CD14-positive monocyte (primary cell): ENCODE measurements around the gene KRTAP5-4. TPM values are rescaled to one million over a fixed set of nuclear protein-coding genes. Genes with fewer than 3 reads are reported as not detected.
"Not testable (repeated sequence)": the region's sequence is repeated elsewhere in the genome, so short reads cannot be mapped to it uniquely, and the experiment has no call there.

Source experiments
- DNase-seq, 3 donors: peaks; one replicate each; pipeline ENCODE4 v3.0.0-alpha.2; 2011 to 2022
- H2AFZ ChIP-seq: 2 replicates; pipeline ENCODE4 v1.6.0; 2012; ENCODE audit warnings: mild to moderate bottlenecking, low read depth, low read length, inconsistent platforms; ENCODE audit not compliant: insufficient read depth, poor library complexity, severe bottlenecking
- H3K27ac ChIP-seq, 2 donors: 1 replicate in 1 of 2; 2 replicates in 1 of 2; pipeline ENCODE4 v1.5.1; 2012 to 2013; ENCODE audit warnings: low read length in 2 of 2, control low read depth in 1 of 2, inconsistent platforms in 1 of 2, low read depth in 1 of 2, mild to moderate bottlenecking in 1 of 2
- H3K27me3 ChIP-seq, 2 donors: one replicate each; pipeline versions ENCODE4 v1.6.0 to v1.6.1; 2011 to 2013; ENCODE audit warnings: low read length in 2 of 2; ENCODE audit not compliant: control insufficient read depth in 2 of 2, insufficient read depth in 2 of 2
- H3K36me3 ChIP-seq, 2 donors: replicated peaks in 1 of 2; 1 replicate in 1 of 2; 2 replicates in 1 of 2; pipeline versions ENCODE4 v1.5.1 to v1.6.1; 2012 to 2013; ENCODE audit warnings: low read length in 2 of 2, control low read depth in 1 of 2, inconsistent platforms in 1 of 2, mild to moderate bottlenecking in 1 of 2; ENCODE audit not compliant: insufficient read depth in 2 of 2, control insufficient read depth in 1 of 2
- H3K4me1 ChIP-seq, 2 donors: 1 replicate in 1 of 2; 2 replicates in 1 of 2; pipeline versions ENCODE4 v1.5.1 to v1.6.1; 2012 to 2013; ENCODE audit warnings: low read length in 2 of 2, control low read depth in 1 of 2, inconsistent platforms in 1 of 2, mild to moderate bottlenecking in 1 of 2, moderate library complexity in 1 of 2; ENCODE audit not compliant: insufficient read depth in 2 of 2, control insufficient read depth in 1 of 2
- H3K4me2 ChIP-seq: replicated peaks from 2 replicates; pipeline ENCODE3; 2012; ENCODE audit warnings: low read length, moderate library complexity, mild to moderate bottlenecking; ENCODE audit not compliant: poor library complexity, severe bottlenecking; ENCODE audit errors: extremely low read depth
- H3K4me3 ChIP-seq, 3 experiments: fragments of 200-600 bp in 1 of 3; sonication (generic) in 1 of 3; replicated peaks in 1 of 3; 1 replicate in 2 of 3; 2 replicates in 1 of 3; pipeline ENCODE4 v1.5.1; 2011 to 2013; ENCODE audit warnings: low read length in 3 of 3, mild to moderate bottlenecking in 3 of 3, control low read depth in 2 of 3, low read depth in 2 of 3, inconsistent platforms in 1 of 3, moderate library complexity in 1 of 3
- H3K79me2 ChIP-seq: 2 replicates; pipeline ENCODE4 v1.6.0; 2012; ENCODE audit warnings: mild to moderate bottlenecking, control low read depth, inconsistent platforms, low read length, moderate library complexity; ENCODE audit not compliant: insufficient read depth
- H3K9ac ChIP-seq: 2 replicates; pipeline ENCODE4 v1.6.0; 2017; ENCODE audit warnings: low read length, mild to moderate bottlenecking; ENCODE audit not compliant: insufficient read depth, poor library complexity, severe bottlenecking
- H3K9me3 ChIP-seq, 2 donors: replicated peaks in 1 of 2; 1 replicate in 1 of 2; 2 replicates in 1 of 2; pipeline versions ENCODE4 v1.5.1 to v1.6.1; 2012 to 2013; ENCODE audit warnings: low read length in 2 of 2, control low read depth in 1 of 2; ENCODE audit not compliant: control insufficient read depth in 1 of 2, insufficient read depth in 1 of 2
- H4K20me1 ChIP-seq: 2 replicates; pipeline ENCODE4 v1.6.0; 2012; ENCODE audit warnings: mild to moderate bottlenecking, low read length, control low read depth, moderate library complexity; ENCODE audit not compliant: insufficient read depth
- H3K27ac Mint-ChIP-seq, 7 donors: one replicate each; pipeline ENCODE4 v1.8.0; 2020; ENCODE audit warnings: mild to moderate bottlenecking in 7 of 7, mixed read lengths in 7 of 7, moderate library complexity in 6 of 7, inconsistent platforms in 2 of 7
- H3K27me3 Mint-ChIP-seq, 3 donors: one replicate each; pipeline ENCODE4 v1.8.0; 2021 to 2022; ENCODE audit warnings: low read depth in 3 of 3, mild to moderate bottlenecking in 3 of 3, mixed read lengths in 3 of 3, moderate library complexity in 3 of 3, inconsistent platforms in 1 of 3
- H3K36me3 Mint-ChIP-seq, 2 donors: one replicate each; pipeline ENCODE4 v1.8.0; 2020; ENCODE audit warnings: mixed read lengths in 2 of 2, inconsistent platforms in 1 of 2, mild to moderate bottlenecking in 1 of 2
- H3K4me1 Mint-ChIP-seq: one replicate; pipeline ENCODE4 v1.8.0; 2020; ENCODE audit warnings: mild to moderate bottlenecking, mixed read lengths
- H3K4me3 Mint-ChIP-seq, 2 donors: one replicate each; pipeline ENCODE4 v1.8.0; 2020; ENCODE audit warnings: mild to moderate bottlenecking in 2 of 2, mixed read lengths in 2 of 2, moderate library complexity in 1 of 2
- H3K9me3 Mint-ChIP-seq, 7 donors: one replicate each; pipeline ENCODE4 v1.8.0; 2020 to 2022; ENCODE audit warnings: mixed read lengths in 7 of 7, mild to moderate bottlenecking in 6 of 7, moderate library complexity in 6 of 7, inconsistent platforms in 2 of 7
- CTCF ChIP-seq: fragments of 200-600 bp; IDR thresholded peaks from one replicate; pipeline ENCODE4 v1.8.0; 2022; ENCODE audit warnings: antibody characterized with exemption, mild to moderate bottlenecking
- WGBS: methylation state at CpG from one replicate; pipeline ENCODE4 v1.1.5; 2013; ENCODE audit warnings: missing lambda C conversion rate; ENCODE audit not compliant: insufficient coverage; 5-methylcytosine and 5-hydroxymethylcytosine counted together
- intact Hi-C, 2 donors: fragments of 100-400 bp; cut with micrococcal nuclease; formaldehyde crosslinking; loops; one replicate each; pipeline versions ENCODE4 v1.15.0 to v1.15.1; 2023
- polyA plus RNA-seq, 3 donors: library from polyadenylated mRNA; depleted of rRNA in 1 of 3; unstranded in 2 of 3; stranded (reverse) in 1 of 3; fragments of 300-500 nt in 2 of 3; fragments of >200 nt in 1 of 3; fragmentation: Illumina TruSeq in 2 of 3; gene quantifications; 1 replicate in 2 of 3; 2 replicates in 1 of 3; pipeline ENCODE4 v1.2.3, GENCODE V29; 2012 to 2021

Gene KRTAP5-4
- polyA plus RNA-seq, 3 donors = not detected

GRCh38 chr11:1665313-1665712 lies 43.4 kb upstream of the KRTAP5-4 start:
- H3K27ac ChIP-seq = no peak overlapping the region
- no peak for TF ChIP-seq CTCF
- no peak overlapping the region for H3K9ac ChIP-seq
- no peak overlapping the region for H3K4me3 ChIP-seq
- no peaks in the 10 kb centered on the region for H3K79me2 ChIP-seq
- no peaks in the 10 kb centered on the region for H3K36me3 ChIP-seq
- H3K9me3 ChIP-seq = no peaks in the 10 kb centered on the region
- DNase-seq = no peak
- no peak overlapping the region for H2AFZ ChIP-seq
- no peaks in the 10 kb centered on the region for H3K4me1 ChIP-seq
- no peaks in the 10 kb centered on the region for H3K36me3 Mint-ChIP-seq
- no peaks in the 10 kb centered on the region for H4K20me1 ChIP-seq
- 100% methylated on average over 2 of the region's 8 CpGs for WGBS
- no peak overlapping the region for H3K4me2 ChIP-seq
- H3K9me3 Mint-ChIP-seq = no peaks in the 10 kb centered on the region
- H3K4me1 Mint-ChIP-seq = no peaks in the 10 kb centered on the region
- no peak overlapping the region for H3K4me3 Mint-ChIP-seq
- intact Hi-C loops = no loop called here
- H3K27me3 ChIP-seq = peaks cover 0 to 25% of the 10 kb centered on the region in 2 donors
- no peak overlapping the region for H3K27ac Mint-ChIP-seq
- peaks cover 37 to 54% (median 40%) of the 10 kb centered on the region in 3 donors for H3K27me3 Mint-ChIP-seq

GRCh38 chr11:1662699-1663283 lies 40.9 kb upstream of the KRTAP5-4 start:
- H3K4me2 ChIP-seq, H3K79me2 ChIP-seq, H3K9ac ChIP-seq, H3K9me3 Mint-ChIP-seq, H4K20me1 ChIP-seq, intact Hi-C loops, DNase-seq, H3K4me1 ChIP-seq, H2AFZ ChIP-seq, H3K27ac Mint-ChIP-seq, H3K9me3 ChIP-seq, H3K36me3 Mint-ChIP-seq, H3K4me3 ChIP-seq, H3K36me3 ChIP-seq, H3K4me3 Mint-ChIP-seq, H3K4me1 Mint-ChIP-seq, H3K27ac ChIP-seq: not testable (repeated sequence)
- peaks cover 0 to 16% of the 10 kb centered on the region in 2 donors for H3K27me3 ChIP-seq
- WGBS = 26% methylated on average over 3 of the region's 18 CpGs
- H3K27me3 Mint-ChIP-seq = peaks cover 42 to 52% (median 44%) of the 10 kb centered on the region in 3 donors

GRCh38 chr11:1661454-1662269 lies 39.7 kb upstream of the KRTAP5-4 start:
- H3K4me1 Mint-ChIP-seq, H3K9me3 ChIP-seq, H3K27ac Mint-ChIP-seq, H4K20me1 ChIP-seq, H3K9me3 Mint-ChIP-seq, H3K4me3 ChIP-seq, H3K9ac ChIP-seq, H3K4me1 ChIP-seq, H3K27ac ChIP-seq, intact Hi-C loops, H3K36me3 ChIP-seq, H2AFZ ChIP-seq, H3K4me3 Mint-ChIP-seq, H3K79me2 ChIP-seq, DNase-seq, H3K36me3 Mint-ChIP-seq, H3K4me2 ChIP-seq: not testable (repeated sequence)
- WGBS = 3% methylated on average over 6 of the region's 25 CpGs
- peaks cover 43 to 56% (median 43%) of the 10 kb centered on the region in 3 donors for H3K27me3 Mint-ChIP-seq
- H3K27me3 ChIP-seq = peaks cover 0 to 14% of the 10 kb centered on the region in 2 donors
